Activated CD4-positive, CD25-positive, alpha-beta regulatory T cell treated with anti-CD3 and anti-CD28 coated beads, Interleukin-2, amount 50 U/mL, for 16 hours (primary cell): ENCODE results near the gene GRIA1.
"Not testable (repeated sequence)": the region's sequence is repeated elsewhere in the genome, so short reads cannot be mapped to it uniquely, and the experiment has no call there.

Source experiments
- DNase-seq: peaks from one replicate; pipeline ENCODE4 v3.0.0-alpha.2; 2020; ENCODE audit warnings: low read depth, low spot score

Gene GRIA1

GRCh38 chr5:153718713-153719112 is 228.2 kb downstream of the GRIA1 start:
- DNase-seq = no peak

GRCh38 chr5:153719324-153719723 is 228.9 kb downstream of the GRIA1 start:
- no peak for DNase-seq

- DNase-seq = not testable (repeated sequence)
Observed at GRCh38 chr5:153723022-153723610, 232.6 kb downstream of the GRIA1 start.

GRCh38 chr5:153742060-153742459 is 251.6 kb downstream of the GRIA1 start:
- DNase-seq = no peak

- no peak for DNase-seq
Observed at GRCh38 chr5:153744751-153745150, 254.3 kb downstream of the GRIA1 start.

GRCh38 chr5:153745778-153746395 is 255.4 kb downstream of the GRIA1 start:
- DNase-seq = no peak

- DNase-seq = no peak
Observed at GRCh38 chr5:153746440-153746839, 256.0 kb downstream of the GRIA1 start.

- no peak for DNase-seq
Observed at GRCh38 chr5:153748823-153749222, 258.4 kb downstream of the GRIA1 start.

- no peak for DNase-seq
Observed at GRCh38 chr5:153749960-153750359, 259.5 kb downstream of the GRIA1 start.

GRCh38 chr5:153751251-153751650 is 260.8 kb downstream of the GRIA1 start:
- DNase-seq = no peak

GRCh38 chr5:153752890-153753289 is 262.4 kb downstream of the GRIA1 start:
- DNase-seq = no peak

GRCh38 chr5:153753645-153754432 is 263.4 kb downstream of the GRIA1 start:
- DNase-seq = no peak

GRCh38 chr5:153755913-153756500 is 265.5 kb downstream of the GRIA1 start:
- no peak for DNase-seq

- no peak for DNase-seq
Observed at GRCh38 chr5:153756540-153756939, 266.1 kb downstream of the GRIA1 start.

- DNase-seq = no peak
Observed at GRCh38 chr5:153765987-153766386, 275.5 kb downstream of the GRIA1 start.

GRCh38 chr5:153767221-153768188 is 277.0 kb downstream of the GRIA1 start:
- no peak for DNase-seq

GRCh38 chr5:153770066-153770465 is 279.6 kb downstream of the GRIA1 start:
- no peak for DNase-seq

- DNase-seq = no peak
Observed at GRCh38 chr5:153774686-153775085, 284.2 kb downstream of the GRIA1 start.

- DNase-seq = no peak
Observed at GRCh38 chr5:153775923-153776322, 285.5 kb downstream of the GRIA1 start.

GRCh38 chr5:153777681-153778581 is 287.5 kb downstream of the GRIA1 start:
- no peak for DNase-seq
